OCI-LY1 (cell line): ENCODE results near the gene SLC44A2.

ENCODE experiments used
- EZH2 ChIP-seq: fragments of 200-600 bp; sonication (generic), shearing (Covaris generic); IDR thresholded peaks from 2 replicates; pipeline ENCODE4 v1.8.0; 2017; ENCODE audit warnings: borderline replicate concordance, mixed run types, mild to moderate bottlenecking, antibody characterized with exemption, low read length, moderate library complexity, mixed read lengths
- TF ChIP-seq, protein P1 (sequence below): fragments of 200-600 bp; sonication (generic), shearing (Covaris generic); IDR thresholded peaks from 2 replicates; pipeline ENCODE4 v1.5.1; 2017; ENCODE audit warnings: mild to moderate bottlenecking, antibody characterized with exemption, low read length, moderate library complexity, mixed read lengths

DNA sequence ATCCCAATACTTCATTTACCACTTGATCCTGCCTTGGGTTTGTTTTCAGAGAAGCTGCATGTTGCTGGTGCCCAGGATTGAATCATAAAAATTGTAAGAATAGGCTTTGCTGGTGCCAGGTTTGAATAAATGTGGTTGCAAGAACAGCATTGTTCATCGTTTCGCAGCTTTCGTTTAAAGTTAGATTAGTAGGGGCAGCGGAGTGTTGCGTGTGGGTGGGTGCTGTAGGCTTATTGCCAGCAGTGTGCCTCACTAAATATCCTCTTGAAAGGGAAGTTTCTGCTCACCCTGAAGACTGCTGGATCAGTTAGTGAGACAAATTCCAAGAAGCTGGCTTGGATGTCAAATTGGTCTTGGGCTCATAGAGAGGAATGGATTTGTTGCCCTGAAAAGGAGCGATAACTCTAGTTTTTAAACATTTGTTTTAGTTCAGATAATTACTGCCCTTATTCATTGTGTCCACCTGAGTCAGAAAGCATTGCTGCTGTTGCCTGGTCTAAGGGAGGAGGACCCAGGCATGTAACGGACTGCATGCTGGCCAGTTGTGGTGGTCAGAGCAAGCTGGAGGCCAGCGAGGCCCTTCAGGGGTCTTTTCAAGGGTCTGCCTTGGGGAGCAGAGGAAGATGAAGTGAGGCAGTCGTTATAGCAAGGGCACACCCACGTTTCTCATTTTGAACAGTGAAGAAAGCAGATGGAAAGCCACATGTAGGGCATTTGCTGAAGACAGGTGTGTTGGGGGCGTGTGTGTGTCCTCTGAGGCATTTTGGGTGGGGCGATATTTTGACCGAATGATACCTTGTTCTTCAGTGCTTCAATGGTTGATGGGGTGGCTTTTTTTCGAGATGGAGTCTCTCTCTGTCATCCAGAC is 37.3 kb downstream of the SLC44A2 start:
- TF ChIP-seq, protein P1, sequence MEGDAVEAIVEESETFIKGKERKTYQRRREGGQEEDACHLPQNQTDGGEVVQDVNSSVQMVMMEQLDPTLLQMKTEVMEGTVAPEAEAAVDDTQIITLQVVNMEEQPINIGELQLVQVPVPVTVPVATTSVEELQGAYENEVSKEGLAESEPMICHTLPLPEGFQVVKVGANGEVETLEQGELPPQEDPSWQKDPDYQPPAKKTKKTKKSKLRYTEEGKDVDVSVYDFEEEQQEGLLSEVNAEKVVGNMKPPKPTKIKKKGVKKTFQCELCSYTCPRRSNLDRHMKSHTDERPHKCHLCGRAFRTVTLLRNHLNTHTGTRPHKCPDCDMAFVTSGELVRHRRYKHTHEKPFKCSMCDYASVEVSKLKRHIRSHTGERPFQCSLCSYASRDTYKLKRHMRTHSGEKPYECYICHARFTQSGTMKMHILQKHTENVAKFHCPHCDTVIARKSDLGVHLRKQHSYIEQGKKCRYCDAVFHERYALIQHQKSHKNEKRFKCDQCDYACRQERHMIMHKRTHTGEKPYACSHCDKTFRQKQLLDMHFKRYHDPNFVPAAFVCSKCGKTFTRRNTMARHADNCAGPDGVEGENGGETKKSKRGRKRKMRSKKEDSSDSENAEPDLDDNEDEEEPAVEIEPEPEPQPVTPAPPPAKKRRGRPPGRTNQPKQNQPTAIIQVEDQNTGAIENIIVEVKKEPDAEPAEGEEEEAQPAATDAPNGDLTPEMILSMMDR = no peak
- no peak for TF ChIP-seq EZH2
